Spinal cord (tissue), 10 donors: ENCODE data around the gene SECTM1. TPM values are rescaled to one million over a fixed set of nuclear protein-coding genes. Genes with fewer than 3 reads are reported as not detected.
A peak's percentile ranks its signal among the peaks of the same experiment; 100 is the strongest.

Source experiments
- DNase-seq, 6 donors: peaks; one replicate each; pipeline versions ENCODE4 v3.0.0 to v3.0.0-alpha.2; 2013 to 2015; ENCODE audit warnings: low spot score in 6 of 6, low read depth in 4 of 6
- H3K27ac ChIP-seq: one replicate; pipeline ENCODE4 v1.5.1; 2013; ENCODE audit warnings: low read depth, low read length, control low read depth
- H3K27me3 ChIP-seq: one replicate; pipeline ENCODE4 v1.6.1; 2013; ENCODE audit warnings: low read length; ENCODE audit not compliant: control insufficient read depth, insufficient read depth
- H3K36me3 ChIP-seq: one replicate; pipeline ENCODE4 v1.6.1; 2013; ENCODE audit warnings: low read length; ENCODE audit not compliant: control insufficient read depth, insufficient read depth
- H3K4me1 ChIP-seq: one replicate; pipeline ENCODE4 v1.6.1; 2013; ENCODE audit warnings: low read length; ENCODE audit not compliant: control insufficient read depth, insufficient read depth
- H3K4me3 ChIP-seq: one replicate; pipeline ENCODE4 v1.5.1; 2013; ENCODE audit warnings: low read depth, low read length, control low read depth
- H3K9me3 ChIP-seq: one replicate; pipeline ENCODE4 v1.6.1; 2013; ENCODE audit warnings: low read length; ENCODE audit not compliant: control insufficient read depth, insufficient read depth
- WGBS: methylation state at CpG from one replicate; pipeline ENCODE4 v1.1.5; 2013; ENCODE audit warnings: missing lambda C conversion rate; ENCODE audit not compliant: insufficient coverage; 5-methylcytosine and 5-hydroxymethylcytosine counted together
- polyA plus RNA-seq, 2 donors: library from polyadenylated mRNA; unstranded; fragments of 120-200 nt; gene quantifications; one replicate each; pipeline ENCODE4 v1.2.1, GENCODE V29; 2013; ENCODE audit not compliant: insufficient read length in 2 of 2
- total RNA-seq, 2 donors: library from RNA; depleted of rRNA in 1 of 2; stranded (reverse); fragments of 120-200 nt in 1 of 2; fragments of >200 nt in 1 of 2; gene quantifications; one replicate each; pipeline versions ENCODE4 v1.2.3 to v1.2.4, GENCODE V29; 2013 to 2014
- donor health status: healthy.

Gene SECTM1
- total and polyA plus RNA-seq, 4 donors = 1.9 to 7.4 (median 3.0) TPM

GRCh38 chr17:82291582-82292250, 41.9 kb downstream of the SECTM1 start:
- no peak for DNase-seq
- Histone ChIP-seq H3K36me3 (no peaks in the 10 kb centered on the region), H3K27ac (no peak overlapping the region), H3K27me3 (no peaks in the 10 kb centered on the region), H3K4me3 (peak overlapping the region; percentile 85), H3K9me3 (peaks cover 4% of the 10 kb centered on the region), H3K4me1 (peaks cover 17% of the 10 kb centered on the region)
- 87% methylated on average over 12 of the region's 19 CpGs for WGBS

GRCh38 chr17:82287868-82288801, 45.4 kb downstream of the SECTM1 start:
- H3K9me3 ChIP-seq = peaks cover 4% of the 10 kb centered on the region
- WGBS = 86% methylated on average over 12 of the region's 19 CpGs
- H3K4me3 ChIP-seq = no peak overlapping the region
- H3K4me1 ChIP-seq = peaks cover 19% of the 10 kb centered on the region
- no peaks in the 10 kb centered on the region for H3K27me3 ChIP-seq
- H3K27ac ChIP-seq = no peak overlapping the region
- H3K36me3 ChIP-seq = no peaks in the 10 kb centered on the region
- DNase-seq = no peak

DNA sequence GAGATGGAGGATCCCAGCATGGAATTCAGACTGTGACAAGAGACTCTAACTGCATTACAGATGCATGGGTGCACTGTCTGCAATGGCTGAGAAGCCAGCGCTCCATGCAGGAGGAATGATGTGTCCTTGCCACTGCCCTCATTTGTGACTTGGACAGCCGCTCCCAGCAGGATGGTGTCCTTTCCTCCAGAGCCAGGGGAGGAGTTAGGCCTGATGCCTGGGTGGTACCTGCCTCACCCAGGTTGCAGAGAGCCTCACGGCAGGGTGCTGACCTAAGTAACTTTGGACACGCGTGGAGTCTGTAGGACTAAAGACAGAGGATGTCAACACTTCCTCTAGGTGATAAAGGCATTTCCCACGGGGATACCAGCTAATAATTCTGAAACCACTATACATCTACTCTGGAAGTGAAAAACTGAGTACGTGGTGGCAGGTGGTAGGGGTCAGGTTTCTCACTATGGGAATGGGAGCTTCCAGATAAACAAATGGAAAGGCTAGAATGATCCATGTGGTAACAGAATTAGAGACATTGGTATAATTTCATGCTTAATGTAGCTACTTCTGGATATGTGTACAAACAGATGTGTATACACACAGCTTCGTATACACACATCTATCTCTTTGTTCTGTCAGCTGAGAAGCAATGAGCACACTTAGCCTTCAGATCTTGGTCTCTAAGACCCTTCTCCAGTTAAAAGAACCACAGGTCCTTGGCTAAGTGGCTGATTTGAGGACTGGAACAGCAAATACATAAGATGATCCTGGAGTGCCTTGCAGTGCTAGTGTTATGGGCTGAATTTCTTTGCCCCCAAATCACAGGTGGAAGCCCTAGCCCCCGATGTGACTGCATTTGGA, 46.3 kb downstream of the SECTM1 start:
- Histone ChIP-seq H3K4me1 (peaks cover 23% of the 10 kb centered on the region), H3K27me3 (no peaks in the 10 kb centered on the region), H3K36me3 (no peaks in the 10 kb centered on the region), H3K9me3 (peaks cover 4% of the 10 kb centered on the region), H3K27ac (no peak overlapping the region), H3K4me3 (no peak overlapping the region)
- WGBS = 83% methylated on average over 7 of the region's 9 CpGs
- DNase-seq = no peak

- Histone ChIP-seq H3K9me3 (peaks cover 4% of the 10 kb centered on the region), H3K4me1 (peaks cover 15% of the 10 kb centered on the region), H3K27me3 (no peaks in the 10 kb centered on the region), H3K36me3 (no peaks in the 10 kb centered on the region), H3K4me3 (no peak overlapping the region), H3K27ac (peak overlapping the region; percentile 62)
- 29% methylated on average over 3 of the region's 8 CpGs for WGBS
- DNase-seq = no peak
Observed at GRCh38 chr17:82285141-82285540, 48.4 kb downstream of the SECTM1 start.

DNA sequence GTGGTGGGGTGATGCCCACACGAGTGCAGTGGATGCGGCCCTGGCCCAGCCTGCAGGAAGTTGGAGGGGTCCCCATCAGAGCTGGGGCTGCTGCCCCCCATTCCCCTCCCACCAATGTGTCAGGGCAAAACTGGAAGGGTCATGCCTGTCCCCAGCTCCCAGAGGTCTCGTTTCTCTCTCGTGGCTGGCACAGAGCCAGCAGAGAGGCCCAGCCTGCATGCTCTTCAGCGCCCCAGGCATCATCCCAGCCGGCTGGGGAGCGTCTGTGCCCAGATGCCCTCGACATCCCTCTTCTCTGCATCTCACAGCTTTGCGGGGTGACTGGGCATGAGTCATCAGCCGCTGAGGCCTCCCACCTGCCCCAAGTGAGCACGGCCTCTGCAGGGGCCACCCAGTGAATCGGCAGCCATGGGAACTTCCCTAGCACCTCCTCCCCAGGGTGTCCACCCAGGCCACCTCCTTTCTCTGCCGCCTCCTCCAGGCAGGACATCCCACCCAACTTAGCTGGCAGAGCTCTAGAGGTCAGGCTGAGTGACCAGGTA, 50.3 kb downstream of the SECTM1 start:
- Histone ChIP-seq H3K9me3 (peaks cover 4% of the 10 kb centered on the region), H3K36me3 (peaks cover 3% of the 10 kb centered on the region), H3K4me1 (peaks cover 15% of the 10 kb centered on the region), H3K4me3 (no peak overlapping the region), H3K27me3 (no peaks in the 10 kb centered on the region), H3K27ac (no peak overlapping the region)
- peak in 1 of 6 donors; percentile 35 for DNase-seq
- WGBS = 42% methylated on average over 13 of the region's 13 CpGs

DNA sequence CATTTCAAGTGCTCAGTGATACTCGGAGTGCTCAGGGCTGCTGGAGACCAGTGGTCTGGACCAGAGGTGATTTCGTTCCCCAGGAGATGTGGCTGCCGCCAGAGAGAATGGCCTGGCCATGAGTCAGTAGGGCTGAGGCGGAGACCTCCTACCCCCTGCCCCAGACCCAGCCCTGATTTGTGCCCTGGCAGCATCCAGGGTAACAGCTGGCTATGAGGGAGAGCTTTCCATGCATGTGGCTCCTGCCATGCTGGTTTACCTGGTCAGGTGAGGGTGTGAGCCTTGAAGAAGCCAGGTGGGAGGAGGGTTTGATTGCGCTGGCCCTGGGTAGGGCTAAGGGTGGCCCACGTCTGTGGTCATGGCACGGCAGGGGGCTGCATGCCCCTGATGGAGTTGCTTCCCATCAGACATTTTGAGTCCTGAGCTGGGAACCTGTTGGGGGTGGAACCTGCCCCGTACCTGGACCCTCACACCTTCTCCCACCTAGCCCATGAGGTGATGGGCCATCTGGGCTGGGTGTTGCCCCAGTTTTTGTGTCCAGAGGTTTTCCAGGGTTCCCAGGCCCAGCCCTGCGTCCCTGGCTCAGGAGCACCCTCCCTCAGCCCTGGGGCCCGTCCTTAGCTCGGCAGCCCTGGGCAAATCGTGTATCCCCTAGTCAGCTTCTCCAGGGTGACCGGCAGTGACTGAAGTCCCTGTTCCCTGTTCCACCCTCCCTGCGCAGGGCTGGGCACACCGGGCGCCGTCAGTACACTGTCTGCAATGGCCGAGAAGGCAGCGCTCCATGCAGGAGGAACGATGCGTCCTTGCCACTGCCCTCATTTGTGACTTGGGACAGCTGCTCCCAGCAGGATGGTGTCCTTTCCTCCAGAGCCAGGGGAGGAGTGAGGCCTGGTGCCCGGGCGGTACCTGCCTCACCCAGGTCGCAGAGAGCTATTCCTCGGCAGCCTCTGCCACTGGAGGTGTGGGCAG, 51.0 kb downstream of the SECTM1 start:
- H3K9me3 ChIP-seq = peaks cover 4% of the 10 kb centered on the region
- H3K36me3 ChIP-seq = peaks cover 3% of the 10 kb centered on the region
- H3K27ac ChIP-seq = no peak overlapping the region
- H3K4me1 ChIP-seq = peaks cover 15% of the 10 kb centered on the region
- 80% methylated on average over 18 of the region's 25 CpGs for WGBS
- no peaks in the 10 kb centered on the region for H3K27me3 ChIP-seq
- no peak for DNase-seq
- H3K4me3 ChIP-seq = no peak overlapping the region

DNA sequence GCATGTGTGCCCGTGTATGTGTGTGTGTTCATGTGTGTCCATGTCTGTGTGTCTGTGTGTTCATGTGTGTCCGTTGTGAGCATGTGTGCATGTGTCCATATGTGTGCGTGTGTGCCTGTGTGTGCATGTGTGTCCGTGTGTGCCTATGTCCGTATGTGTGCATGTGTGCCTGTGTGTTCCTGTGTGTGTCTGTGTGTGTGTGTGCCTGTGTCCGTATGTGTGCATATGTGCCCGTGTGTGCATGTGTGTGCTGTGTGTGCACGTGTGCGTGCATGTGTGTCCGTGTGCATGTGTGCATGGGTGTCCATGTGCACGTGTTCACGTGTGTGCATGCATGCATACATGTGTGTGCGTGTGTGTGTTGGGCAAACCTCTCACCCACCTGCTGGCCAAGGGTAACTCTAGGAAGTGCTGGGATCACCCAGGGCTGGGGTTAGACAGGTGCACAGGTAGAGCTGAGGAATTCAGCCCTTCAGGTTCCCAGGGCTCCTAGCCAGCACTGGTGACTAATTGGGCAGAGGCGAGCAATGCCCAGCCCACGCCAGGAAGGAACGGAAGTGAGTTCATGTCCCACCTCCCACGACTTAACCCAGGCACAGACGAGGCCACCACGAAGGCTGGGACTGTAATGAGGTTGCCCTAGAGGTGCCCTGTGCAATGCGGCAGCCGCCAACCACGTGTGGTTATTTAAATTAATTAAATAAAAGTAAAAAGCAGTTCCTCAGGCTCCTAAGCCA, 51.9 kb downstream of the SECTM1 start:
- peaks cover 3% of the 10 kb centered on the region for H3K36me3 ChIP-seq
- DNase-seq = no peak
- H3K27ac ChIP-seq = no peak overlapping the region
- no peak overlapping the region for H3K4me3 ChIP-seq
- H3K4me1 ChIP-seq = peaks cover 15% of the 10 kb centered on the region
- no peaks in the 10 kb centered on the region for H3K27me3 ChIP-seq
- H3K9me3 ChIP-seq = no peaks in the 10 kb centered on the region
- WGBS = 95% methylated on average over 16 of the region's 22 CpGs

GRCh38 chr17:82281076-82281475, 52.5 kb downstream of the SECTM1 start:
- H3K36me3 ChIP-seq = peaks cover 6% of the 10 kb centered on the region
- no peaks in the 10 kb centered on the region for H3K27me3 ChIP-seq
- no peak for DNase-seq
- H3K4me1 ChIP-seq = peaks cover 15% of the 10 kb centered on the region
- no peaks in the 10 kb centered on the region for H3K9me3 ChIP-seq
- no peak overlapping the region for H3K4me3 ChIP-seq
- no peak overlapping the region for H3K27ac ChIP-seq
- 85% methylated on average over 6 of the region's 7 CpGs for WGBS
